ENCODE data around the gene MAD1L1.

The MAD1L1 gene

DNA sequence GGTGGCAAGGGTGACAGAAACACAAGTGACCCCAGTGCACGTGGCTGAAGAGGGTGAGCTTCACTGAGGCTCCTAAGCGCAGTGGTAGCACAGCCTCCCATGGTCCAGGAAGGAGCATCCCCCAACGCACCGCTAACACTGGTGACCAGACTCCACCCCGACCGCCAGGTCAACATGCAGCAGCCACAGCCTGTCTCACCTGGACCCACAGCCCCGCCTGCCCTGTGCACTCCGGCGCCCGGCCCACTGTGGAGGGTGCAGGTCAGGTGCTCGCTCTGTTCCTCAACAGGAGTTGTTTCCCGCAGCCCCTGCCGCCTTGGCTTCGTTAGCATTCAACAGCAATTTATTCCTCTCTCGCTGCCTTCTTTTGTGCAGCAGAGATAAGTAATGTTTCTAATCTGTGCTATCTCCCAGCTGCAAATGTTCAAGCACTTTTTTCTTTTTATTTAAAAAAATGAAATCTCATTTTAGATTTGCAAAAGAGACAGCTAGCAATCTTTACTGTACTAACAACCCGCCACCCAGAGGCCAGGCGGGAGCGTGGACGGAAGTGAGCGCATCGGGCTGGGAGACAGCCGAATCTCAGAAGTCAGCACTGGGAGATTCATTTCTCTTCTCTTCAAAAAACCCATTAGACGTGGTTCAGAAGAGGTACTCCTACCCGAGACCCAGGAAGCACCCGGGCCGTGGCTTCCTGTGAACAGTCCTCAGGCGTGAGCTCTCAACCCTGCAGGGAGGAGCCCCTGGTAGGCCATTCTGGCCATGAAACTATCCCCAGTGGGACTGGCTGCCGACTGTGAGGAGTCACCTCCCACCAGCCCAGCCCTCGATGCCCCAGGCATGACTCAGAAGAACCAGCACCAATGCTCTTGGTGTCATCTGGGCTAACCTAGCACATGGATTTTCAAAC is 133.4 kb downstream of the MAD1L1 start:
- DNase-seq, result no peak

DNA sequence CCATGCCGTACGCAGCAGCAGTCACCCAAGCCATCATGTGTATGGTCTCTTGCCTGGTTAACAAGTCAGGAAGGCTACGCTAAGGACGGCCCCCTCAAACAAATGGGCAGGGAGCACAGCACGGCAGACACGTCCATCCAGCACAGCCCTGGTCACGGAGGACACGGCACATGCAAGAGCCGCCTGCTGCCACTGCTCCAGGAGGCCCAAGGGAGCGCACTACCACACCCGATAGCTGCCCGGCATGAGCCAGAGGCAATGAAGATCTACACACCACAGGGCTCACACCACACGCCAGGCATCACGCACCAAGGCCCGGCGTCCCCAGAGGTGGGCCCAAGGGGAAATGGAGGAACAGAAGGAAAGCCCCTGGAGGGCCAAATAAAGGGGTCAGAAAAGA is 134.2 kb downstream of the MAD1L1 start:
- DNase-seq, result no peak

DNA sequence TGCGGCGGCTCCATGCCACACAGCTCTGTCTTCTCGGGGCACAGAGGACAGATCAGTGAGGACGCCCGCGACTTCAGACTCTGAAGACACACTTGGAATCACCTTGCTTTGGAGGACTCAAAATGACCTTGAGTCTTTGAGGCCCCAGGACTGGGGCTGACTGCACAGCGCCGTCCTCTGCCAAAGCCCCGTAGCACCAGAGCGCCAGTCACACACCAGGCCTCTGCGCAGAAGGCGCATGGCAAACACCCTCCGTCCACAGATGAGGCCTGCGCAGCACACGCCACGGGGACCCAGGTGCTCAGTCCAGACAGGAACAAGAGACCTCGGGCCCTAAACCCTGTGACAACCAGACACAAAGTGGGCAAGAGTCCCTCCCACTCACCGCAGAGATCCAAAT is 134.7 kb downstream of the MAD1L1 start:
- DNase-seq, result no peak

DNA sequence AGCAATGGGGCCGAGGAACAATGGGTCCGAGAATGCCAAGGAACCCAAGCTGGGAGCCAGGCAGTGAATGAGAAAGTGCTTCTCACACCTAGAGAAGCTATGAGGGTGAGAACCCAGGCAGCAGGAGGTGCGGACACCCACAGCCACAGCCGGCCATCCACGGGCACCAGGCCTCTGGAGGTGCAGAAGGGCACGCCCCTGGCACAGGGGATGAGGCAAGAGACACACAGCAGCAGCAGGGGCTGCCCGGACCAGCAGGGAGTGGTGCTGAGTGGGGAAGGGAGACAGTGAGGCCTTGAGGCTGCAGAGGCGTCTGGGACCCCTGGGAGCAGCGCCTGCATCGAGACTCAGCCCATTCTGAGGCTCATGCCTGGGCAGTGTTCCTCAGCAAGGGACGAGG is 135.3 kb downstream of the MAD1L1 start:
- no peak for DNase-seq

DNA sequence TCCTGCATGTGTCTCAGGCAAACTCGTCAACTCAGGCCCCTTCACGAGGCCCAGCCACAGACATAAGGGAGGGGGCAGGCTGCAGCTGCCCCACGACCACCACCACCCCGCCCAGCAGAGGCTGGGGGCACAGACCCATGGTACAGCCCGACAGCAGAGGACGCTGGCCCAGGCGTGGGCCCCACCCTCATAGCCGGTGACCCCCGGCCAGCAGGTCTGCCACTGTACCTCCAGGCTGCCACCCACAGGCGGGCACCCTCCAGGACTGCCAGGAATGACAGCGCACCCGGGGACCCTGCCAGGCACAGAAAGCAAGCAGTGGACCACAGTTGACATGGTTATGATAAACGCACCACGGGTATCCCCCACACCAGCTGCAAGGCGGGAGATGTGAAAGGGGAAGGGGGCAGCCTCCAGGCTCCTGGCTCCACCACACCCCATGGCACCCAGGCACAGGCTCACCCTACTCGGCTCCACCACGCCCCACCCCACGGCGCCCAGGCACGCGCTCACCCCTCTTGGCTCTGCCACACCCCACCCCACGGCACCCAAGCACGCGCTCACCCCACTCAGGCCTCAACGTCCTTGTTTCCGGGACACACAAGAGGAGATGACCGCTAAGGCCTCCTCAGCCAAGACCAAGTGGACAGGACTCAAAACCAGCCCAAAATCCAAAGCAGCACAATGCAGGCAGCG is 135.9 kb downstream of the MAD1L1 start:
- DNase-seq, result no peak

DNA sequence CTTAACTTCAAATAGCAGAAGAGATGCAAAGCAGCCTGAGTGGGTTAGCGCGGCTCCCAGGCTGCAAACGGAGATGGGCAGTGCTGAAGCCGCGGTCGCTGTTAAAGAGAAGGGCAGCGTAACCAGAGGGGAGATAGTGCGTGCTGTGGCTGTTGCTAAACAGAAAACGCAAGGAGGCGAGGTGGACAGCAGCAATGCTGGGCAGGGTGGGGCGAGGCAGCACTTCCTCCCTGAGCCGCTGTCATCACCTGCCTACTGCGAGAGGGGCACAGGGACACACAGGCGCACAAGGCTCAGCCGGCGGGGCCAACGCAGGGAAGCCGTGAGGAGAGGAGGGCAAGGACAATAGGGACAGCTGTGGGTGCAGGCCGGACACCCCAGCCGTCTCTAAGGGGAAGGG is 137.3 kb downstream of the MAD1L1 start:
- no peak for DNase-seq

DNA sequence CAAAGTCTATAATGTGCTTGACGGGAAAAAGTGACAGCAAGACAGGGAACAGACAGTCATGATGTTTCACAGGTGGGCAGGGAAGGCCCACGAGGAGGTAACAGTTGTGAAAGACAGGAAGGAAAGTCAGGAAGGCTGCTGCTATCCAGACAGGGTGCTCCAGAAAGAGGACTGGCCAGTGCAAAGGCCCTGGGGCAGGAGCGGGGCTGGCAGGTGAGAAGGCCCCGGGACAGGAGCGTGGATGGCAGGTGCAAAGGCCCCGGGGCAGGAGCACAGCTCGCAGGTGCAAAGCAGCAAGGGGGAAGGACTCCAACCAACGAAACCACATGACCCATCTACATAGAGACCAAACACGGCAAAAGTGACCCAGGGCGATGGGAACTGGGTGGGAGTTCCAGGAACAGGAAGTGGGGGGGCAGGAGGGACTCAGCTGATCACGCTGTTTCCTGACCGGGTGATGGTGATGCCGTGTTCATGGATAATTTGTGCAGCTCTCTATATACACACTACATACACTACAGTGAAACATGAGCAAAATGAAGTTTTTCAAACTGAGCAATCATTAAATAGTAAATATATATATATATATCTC is 138.2 kb downstream of the MAD1L1 start:
- DNase-seq, result no peak

DNA sequence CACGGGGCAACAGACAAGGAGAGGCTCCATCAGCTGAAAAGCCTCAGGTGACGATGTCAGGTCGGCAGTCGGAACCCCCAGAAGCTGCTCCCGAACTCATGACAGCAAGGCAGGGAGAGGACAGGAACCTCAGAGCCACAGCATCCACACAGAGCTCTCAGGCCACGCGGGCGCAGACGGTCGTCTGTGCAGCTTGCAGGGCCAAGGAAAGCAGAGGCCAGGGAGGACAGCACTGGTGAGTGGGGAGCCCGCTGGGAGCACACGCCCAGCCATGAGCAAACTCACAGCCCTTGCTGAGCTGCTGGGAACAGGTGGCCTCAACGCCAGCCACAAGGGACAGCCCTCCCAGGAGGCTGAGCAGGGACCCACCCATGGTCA is 138.9 kb downstream of the MAD1L1 start:
- DNase-seq, result no peak

DNA sequence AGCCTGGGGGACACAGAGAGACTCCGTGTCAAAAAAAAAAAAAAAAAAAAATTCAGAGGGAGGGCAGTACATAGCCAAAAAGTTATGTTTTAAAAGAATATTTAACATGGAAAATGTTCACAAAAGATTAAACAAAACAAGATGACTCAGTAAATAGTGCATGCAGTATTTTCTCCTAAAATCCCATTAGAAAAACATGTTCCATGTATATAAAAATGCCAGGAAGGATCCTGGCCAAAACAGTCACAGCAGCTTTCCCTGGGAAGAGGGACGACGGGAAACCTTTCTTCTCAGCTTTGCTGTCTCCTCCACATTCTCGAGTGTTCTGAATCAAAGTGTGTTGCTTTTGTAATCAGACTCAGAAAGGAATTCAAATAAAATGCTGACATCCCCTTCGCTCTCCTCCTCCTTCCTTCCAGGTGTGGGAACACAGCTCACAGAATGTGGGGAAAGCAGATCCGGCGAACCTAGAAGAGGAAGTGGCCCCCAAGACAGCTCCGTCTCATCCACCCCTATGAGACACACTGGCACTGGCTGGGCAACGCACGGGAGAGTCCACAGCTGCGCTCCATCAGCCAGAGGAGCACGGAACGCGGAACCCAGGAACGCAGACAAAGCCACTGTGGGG is 139.4 kb downstream of the MAD1L1 start:
- no peak for DNase-seq

DNA sequence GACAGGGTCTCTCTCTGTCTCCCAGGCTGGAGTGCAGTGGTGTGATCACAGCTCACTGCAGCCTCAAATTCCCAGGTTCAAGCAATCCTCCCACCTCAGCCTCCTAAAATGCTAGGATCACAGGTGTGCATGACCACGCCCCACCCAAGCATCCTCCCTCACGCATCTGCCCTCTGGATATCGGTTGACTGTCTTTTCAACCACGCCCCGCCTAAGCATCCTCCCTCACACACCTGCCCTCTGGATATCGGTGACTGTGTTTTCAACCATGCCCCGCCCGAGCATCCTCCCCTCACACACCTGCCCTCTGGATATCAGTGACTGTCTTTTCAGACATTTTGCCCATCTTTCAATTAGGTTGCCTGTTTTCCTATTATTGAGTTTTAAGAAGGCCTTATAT is 140.5 kb downstream of the MAD1L1 start:
- DNase-seq, result peak; percentile 28

DNA sequence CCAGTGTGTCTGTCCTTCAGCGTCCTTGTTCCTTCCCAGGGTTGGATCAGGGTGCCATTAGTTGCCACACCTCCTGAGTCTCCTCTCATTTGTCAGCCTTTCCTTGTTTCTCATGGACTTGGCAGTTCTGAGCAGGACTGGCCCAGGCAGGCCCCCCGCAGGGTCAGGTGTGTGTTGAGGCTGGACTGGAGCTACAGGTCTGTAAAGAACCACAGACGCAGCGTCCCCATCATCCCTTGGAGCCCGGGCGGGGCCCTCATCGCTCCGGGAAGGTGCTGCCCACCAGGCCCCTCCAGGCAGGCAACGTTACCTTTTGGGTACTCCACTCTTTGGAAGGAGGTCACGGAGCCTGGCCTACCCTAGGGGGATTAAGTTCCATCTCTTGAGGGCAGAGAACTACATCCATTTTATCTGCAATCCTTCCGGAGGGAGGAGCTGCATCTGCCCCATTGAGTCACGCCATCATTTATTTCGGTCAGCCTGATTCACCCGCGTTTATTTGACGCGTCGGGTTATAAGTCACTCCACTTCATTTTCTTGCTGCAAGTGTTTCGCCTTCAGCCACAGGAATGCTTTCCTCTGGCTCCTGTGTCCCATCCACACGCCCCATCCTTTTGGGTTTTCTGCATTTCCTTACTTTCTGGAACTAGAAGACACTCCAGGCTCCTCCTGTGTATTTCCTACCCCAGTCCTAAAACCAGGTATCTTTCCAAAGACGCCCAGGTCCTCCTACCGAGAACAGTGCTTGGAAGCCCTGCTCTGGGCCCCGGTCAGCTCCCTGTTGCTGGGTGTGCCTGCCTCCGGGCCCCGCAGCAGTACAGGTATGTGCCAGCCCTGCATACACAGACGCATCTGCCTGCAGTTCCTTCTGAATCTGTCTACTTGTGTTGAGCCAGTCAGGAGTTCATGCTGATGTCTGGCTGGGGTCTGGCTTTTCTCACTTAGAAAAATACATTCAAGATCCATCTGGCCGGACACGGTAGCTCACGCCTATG is 141.9 kb downstream of the MAD1L1 start:
- no peak for DNase-seq

DNA sequence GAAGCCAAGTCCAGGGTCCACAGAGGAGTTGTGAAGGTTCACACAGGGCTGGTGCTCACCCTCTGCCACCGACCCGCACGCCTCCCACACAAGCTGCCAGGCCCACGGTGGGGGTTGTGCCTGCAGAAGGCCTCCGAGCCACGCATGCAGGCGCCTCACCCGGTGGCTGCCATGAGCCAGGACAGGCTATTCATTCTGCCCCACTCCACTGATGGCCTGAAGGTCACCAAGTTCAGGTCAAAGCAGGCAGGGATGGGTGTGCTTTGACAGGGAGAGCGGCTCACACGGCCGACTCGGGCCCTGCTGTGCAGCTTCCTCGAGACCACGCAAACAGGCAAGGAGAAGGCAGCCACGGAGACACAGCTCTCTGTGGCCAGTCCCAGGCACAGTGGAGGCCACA is 143.9 kb downstream of the MAD1L1 start:
- DNase-seq, result no peak

DNA sequence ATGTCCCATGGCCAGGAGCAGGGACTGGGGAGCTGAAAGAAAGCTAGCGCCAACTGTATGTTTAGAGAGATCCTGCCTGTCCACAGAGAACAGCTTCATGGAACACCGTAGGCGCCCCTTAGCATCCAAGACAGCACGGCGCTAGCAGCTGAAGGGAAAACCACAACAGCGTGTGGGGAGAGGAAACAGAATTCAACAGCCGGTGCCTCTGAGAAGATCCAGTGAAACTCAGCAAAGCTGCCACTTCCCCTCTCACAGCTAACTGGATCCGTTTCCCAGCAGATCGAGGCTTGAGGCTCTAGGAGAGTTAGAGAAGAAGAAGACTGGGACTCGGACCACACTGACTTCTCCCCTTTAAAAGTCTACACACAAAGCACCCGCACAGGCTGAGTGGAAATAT is 145.0 kb downstream of the MAD1L1 start:
- no peak for DNase-seq

DNA sequence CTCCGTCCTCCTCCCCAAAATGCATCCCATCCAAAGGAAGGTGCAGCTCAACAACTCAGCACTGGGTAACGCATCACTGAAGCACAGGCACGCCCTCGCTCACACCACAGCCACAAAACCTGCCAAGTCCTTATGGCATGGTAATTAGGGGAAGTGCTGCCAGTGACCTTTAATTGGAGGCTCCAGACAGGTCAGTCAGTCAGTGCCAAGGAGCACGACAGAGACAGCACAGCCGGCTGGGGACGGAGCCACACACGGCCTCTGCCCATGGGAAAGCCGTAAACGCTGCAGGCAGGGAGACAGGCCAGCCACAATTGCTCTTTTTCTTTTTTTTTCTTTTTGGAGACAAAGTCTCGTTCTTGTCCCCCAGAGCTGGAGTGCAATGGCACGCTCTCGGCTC is 146.5 kb downstream of the MAD1L1 start:
- no peak for DNase-seq

DNA sequence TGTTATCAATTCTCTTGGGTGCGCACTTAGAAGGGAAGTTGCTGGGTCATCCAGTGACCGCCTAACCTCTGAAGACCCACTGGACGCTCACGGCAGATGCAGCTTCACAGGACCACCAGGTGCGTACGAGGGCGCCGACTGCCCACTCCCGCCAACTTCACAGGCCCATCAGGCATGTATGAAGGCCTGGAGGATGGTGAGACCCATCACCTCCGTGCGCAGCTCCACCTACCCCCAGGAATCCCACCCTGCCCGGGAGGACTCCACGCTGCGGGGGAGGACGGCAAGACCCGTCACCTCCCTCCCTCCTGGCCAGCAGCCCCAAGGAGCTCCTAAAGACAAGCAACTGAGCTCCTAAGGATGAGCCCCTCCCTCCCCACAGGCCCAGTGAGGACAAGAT is 146.9 kb downstream of the MAD1L1 start:
- no peak for DNase-seq

DNA sequence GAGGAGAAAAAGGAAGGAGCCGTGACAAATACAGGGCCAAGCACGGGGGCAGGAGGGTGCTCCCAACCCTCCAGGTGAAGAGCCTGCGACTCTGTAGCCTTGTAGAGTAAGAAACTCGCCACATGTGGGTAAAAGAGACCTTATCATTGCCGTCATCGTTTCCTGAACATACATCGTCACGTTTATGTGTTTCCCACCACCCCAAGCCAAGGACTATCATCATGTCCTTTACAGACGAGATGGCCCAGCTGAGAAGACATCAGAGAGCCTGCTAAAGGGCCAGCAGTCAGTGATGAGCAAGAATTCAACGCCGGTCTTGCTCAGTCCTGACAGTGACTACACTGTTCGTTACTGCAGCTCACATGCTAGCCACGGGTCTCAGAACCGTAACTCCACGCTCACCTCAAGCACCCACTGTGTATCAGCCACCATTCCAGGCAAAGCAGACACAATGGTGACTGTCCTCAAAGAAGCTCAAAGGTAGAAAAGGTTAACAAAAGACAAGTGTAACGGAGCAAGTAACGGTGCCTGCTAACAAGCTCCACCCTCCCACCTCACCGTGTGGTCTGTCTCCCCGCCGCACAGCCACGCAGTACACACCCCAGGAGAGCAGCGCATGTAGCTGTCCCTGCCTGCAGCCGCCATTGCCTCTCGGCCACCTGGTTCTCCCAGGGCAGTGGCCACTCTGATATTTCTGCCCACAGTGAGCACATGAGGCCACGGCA is 147.8 kb downstream of the MAD1L1 start:
- no peak for DNase-seq

DNA sequence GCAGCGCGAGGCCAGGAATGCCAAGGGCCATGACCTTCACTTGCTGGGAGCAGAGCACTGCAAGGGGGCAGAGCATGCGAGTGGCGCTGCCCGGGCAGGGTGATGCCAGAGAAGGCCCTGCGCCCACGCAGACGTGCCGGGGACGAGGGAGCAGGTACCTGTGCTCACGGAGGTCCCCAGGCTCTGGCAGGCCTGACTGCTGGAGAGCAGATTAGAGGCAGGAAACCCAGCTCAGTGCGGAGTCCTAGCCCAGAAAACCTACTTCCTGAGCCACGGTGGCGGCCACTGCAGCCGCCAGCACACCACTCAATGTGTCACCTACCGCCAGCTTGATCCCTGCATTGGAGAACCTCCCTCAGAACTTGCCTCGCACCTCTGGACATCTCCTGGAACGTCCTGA is 148.4 kb downstream of the MAD1L1 start:
- no peak for DNase-seq

DNA sequence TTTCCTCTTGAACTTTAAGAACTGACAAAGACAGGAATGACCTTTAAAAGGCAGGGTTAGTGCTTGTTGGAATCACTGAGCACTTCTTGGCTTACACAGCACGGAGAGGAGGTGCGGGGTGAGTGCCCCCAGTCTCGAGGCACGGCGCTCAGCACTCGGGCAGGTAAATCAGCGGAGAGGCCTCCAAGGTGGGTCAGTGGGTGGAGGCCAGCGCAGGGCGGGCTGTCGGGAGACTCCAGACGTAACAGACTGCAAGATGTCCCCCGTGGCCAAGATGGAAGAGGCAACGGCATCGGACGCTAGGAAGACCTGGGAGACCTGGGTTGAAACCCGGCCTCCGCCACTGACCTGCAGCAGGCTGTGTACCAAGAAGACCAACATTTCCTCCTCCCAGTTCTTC is 149.4 kb downstream of the MAD1L1 start:
- no peak for DNase-seq

DNA sequence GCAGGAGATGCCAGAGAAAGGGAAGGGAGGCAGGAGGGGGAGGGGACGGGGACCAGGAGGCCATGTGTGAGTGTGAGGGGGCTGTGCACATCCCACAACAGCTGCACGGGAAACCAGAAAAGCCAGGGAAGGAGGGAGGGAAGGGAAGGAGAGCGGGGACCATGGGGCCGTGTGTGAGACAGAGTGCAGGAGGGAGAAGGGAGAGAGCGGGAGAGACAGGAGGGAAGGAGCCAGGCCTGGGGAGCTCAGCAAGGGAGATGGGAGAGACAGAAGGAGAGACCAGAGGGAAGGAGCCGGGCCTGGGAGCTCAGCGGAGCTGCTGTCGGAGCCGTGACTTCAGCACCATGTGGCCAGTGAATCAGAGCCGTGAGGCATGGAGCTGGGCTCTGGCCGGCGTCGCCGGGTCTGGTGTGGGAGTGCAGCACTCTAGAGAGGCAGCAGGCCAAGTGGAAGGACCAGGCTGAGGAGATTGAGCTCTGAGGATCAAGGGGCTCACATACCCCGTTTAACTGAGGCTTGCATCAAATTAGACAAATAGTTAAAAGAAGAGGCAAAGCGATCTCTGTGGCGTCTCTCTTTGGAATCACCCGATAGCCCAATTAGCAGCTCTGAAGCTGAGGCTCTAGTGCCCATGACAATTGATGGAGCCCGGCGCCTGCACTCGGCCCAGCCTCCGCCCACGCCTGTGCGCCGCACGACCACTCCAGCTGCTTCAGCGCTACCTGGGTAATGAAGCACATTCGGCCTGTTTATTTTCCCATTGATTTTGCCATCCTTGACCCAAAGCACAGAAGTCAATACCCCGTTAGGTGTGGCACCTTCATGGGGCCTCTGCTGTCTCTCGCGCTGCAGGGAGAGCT is 150.4 kb downstream of the MAD1L1 start:
- peak; percentile 8 for DNase-seq

DNA sequence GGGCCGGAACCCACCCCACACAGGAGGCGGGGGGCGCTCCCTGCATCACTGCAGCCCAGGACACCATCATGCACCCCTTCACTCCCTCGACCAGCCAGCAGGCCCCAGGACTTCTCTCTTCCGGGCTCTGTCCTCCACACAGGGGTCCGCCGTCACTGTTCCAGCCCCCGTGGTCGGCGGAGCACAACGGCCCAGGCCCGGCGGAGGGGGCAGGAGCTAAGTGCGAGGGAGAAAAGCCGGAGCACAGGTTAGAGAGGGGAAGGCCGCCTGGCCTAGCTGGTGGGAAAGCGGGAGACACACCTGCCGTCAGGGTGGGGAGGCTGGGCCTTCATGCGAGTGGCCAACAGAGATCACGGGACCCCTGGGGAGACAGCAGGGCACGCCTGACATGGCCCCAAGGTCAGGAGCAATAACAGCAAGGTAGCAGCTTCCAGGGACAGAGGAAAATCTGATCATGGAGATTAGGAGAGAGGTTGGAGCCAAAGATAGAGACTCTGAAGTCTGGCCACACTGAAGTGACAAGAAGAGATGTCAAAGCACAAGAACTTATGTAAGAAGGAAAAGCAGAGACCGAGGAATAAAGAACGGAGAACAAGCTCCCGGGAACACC is 151.1 kb downstream of the MAD1L1 start:
- DNase-seq, result no peak
